A673 (cell line): Measurements from ENCODE around the gene TAOK3.
A peak's percentile ranks its signal among the peaks of the same experiment; 100 is the strongest.

Experiments used
- CTCF ChIP-seq: fragments of 300-800, 200-600 bp; sonication (generic); conservative IDR thresholded peaks from 2 replicates; pipeline ENCODE4 v1.5.1; 2017; ENCODE audit warnings: low read depth, mild to moderate bottlenecking, antibody characterized with exemption, low read length, moderate library complexity, mixed read lengths
- EZH2 ChIP-seq: fragments of 200-600 bp; sonication (generic); IDR thresholded peaks from 2 replicates; pipeline ENCODE4 v1.6.1; 2017; ENCODE audit warnings: borderline replicate concordance, low read depth, mild to moderate bottlenecking, mixed read lengths, antibody characterized with exemption, low read length; ENCODE audit not compliant: poor library complexity, severe bottlenecking

DNA sequence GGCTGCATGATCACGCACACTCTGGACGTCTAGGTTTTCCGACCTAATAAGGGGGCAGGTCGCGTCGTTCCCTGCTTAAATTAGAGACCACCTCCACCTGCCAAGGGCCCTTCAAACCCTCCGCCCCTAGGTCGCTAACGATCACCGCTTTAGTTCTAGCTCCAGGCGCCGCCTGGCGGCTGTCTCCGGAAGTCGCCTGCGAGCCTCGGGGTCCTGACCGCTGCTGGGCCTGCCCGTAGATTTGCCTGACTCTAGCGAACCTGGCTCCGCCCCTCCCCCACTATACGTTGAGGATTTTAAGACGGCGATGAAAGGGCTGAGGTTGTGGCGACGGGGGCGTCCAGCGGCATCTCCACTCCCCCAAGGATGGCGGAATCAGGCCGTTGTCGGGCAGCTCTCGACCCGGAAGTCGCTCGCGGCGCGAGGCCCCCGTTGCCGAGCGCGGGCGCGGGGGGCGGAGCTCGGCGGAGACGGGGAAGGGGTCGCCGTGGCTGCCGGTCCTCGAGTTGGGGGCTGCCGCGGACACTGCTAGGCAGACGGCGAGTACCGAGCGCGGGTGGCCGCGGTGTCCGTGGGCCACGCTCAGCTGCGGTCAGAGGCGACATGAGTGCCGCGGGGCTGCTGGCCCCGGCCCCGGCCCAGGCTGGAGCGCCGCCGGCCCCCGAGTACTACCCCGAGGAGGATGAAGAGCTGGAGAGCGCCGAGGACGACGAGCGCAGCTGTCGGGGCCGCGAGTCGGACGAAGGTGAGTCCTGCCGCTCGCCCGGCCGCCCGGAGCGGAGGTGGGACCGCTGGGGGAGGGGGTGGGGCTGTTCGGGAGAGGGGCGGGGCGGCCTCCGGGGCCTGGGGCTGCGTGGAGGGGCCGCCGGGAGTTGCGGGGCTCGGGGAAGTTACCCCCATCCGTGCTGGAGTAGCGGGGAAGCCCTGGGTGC lies 3.6 kb upstream of the TAOK3 start, which contains the start of gene SUDS3:
- TF ChIP-seq CTCF (peak; percentile 99), EZH2 (no peak)
